GM21367 (cell line): ENCODE measurements around the gene STAG2.

Experiments
- ATAC-seq: cut with Tn5 transposase; IDR thresholded peaks from one replicate; pipeline ENCODE4 v1.9.1; 2021; ENCODE audit not compliant: unreplicated experiment

STAG2 gene

GRCh38 chrX:123973921-123974320 is 12.4 kb downstream of the STAG2 start:
- ATAC-seq, result no peak

DNA sequence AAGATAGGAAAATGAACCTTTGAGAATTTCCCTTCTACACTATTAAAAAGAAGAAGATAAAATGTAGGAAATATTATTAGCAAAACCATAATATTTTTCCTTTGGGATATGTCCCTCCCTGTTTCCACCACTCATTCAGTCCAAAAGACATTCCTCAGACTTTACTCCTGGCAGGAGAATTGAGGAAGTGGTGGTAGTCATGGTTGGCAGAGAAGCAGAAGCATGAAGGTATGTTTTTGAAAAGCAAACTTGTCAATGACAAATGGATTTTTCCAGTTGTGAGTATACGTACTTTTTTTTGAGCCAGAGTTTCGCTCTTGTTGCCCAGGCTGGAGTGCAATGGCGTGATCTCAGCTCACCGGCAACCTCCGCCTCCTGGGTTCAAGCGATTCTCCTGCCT is 13.7 kb downstream of the STAG2 start:
- ATAC-seq, result no peak

DNA sequence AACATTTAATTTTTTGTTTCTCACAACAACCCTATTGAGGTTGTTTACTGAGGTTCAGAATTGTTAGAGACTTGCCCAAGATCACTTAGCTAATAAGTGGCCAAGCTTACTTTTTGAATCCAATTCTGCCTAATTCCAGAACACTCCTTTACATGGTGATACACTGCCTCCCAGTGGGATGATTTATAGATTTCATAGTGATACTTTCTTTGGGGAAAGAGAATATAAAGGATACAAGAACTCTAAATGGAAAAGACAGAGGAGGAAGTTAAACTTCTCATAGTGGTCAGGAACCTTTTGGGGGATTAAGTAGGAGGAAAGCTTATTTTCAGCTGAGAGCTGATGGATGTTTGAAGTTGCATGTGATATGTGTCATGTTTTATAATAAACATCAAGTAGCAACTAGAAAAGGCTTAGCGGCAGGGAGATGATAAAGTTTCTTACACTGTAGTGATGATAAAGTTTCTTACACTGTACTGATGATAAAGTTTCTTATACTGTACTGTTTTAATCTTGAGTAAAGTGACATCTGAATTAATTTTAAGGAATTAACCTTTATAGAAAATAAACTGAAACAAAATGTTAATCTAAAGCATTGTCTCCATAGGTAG is 15.3 kb downstream of the STAG2 start:
- no peak for ATAC-seq

DNA sequence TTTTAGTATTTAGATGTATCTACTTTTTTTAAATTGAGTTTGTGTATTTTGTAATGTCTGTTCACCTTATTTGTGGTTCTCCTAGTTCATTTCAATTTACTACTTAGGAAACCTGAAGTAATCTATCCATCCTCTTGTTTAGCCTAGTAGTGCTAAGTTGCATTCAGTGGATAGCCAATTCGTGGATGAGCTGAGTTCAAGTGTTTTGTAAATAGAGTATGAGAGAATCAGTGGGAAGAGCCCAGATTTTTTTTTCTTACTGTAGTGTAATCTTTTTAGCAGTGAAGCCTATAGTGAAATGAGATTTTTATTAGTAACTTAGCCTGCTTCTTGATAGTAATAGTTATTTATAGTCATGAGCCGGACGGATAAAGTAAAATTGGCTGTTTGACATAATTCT is 21.7 kb downstream of the STAG2 start:
- ATAC-seq, result no peak

DNA sequence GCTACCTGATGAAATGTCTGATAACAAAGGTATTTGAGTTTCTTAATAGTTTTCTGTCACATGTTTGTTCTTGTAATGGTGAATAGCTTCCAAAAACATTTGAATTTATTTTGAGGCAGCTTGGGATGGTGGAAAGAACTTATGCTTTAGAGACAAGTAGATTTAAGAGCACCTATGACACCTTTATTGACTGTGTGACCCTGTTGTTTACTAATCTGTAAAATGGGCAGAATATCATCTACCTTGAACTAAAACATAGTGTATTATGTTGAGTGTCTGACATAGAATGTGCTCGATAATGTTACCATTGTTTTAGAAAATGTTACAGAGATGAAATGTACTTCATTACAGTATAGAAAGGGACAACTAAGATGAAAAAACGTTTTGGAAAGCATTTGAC is 24.9 kb downstream of the STAG2 start:
- no peak for ATAC-seq

- no peak for ATAC-seq
Measured at GRCh38 chrX:123988423-123989111, 27.1 kb downstream of the STAG2 start.

GRCh38 chrX:123989235-123989634 is 27.7 kb downstream of the STAG2 start:
- ATAC-seq, result no peak

DNA sequence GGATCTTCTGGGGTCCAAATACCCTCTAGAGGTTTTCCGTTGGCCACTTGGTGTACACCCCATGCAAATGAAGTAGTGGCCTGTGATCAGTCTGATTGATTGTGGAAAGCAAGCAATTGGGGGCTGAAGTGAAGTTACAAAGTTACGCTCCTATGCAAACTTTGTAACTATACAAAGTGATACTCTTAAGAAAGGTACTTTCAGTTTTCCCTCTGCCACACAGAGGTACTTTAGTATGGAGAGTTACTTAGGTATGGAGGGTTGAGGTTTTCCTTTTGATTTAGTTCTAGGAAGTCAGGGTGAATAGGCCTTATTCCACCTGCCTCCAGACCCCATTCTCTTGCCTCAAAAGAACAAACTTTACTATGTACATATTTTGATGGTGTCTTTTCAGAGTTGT is 28.7 kb downstream of the STAG2 start:
- peak; percentile 51 for ATAC-seq

DNA sequence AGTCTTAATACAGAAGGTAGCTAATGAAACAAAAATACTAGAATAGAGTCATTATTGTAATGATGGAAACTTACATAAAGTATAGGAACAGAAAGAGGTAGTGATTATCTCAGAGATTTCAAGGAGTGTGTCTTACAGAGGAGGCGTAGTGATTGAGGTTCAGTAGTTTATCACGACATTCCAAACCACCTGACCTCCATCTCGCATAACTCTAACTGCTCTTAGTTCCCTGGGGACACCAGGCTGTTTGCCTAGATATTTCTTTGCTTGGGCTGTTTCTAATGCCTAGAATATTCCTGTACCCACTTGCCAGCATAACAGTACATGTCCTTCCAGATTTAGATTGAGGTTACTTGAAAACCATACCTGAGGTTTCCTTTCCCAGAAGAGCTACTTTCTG is 29.1 kb downstream of the STAG2 start:
- ATAC-seq, result peak; percentile 40

GRCh38 chrX:123993326-123993725 is 31.8 kb downstream of the STAG2 start:
- no peak for ATAC-seq

GRCh38 chrX:123993904-123994635 is 32.6 kb downstream of the STAG2 start:
- no peak for ATAC-seq

DNA sequence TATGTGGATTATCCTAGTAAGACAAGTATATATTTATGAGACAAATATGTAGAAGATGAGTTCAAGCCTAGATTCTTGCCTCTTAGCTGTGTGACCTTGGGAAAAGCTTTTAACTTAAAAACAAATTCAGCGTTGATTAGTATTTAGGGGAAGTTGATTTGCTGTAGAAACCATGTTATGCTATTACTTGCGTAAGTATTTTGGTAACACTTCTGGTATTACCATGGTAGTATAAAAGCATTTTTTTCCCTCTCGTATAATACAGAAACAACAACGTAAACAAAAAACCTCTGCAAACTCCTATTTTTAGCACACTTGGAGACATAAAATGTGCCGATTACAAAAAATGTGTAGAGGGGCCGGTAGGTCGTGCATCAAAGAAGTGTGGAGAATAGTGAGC is 33.2 kb downstream of the STAG2 start:
- ATAC-seq, result no peak

- ATAC-seq, result no peak
Measured at GRCh38 chrX:124001581-124001980, 40.1 kb downstream of the STAG2 start.

- ATAC-seq, result no peak
Measured at GRCh38 chrX:124005228-124005627, 43.7 kb downstream of the STAG2 start.

DNA sequence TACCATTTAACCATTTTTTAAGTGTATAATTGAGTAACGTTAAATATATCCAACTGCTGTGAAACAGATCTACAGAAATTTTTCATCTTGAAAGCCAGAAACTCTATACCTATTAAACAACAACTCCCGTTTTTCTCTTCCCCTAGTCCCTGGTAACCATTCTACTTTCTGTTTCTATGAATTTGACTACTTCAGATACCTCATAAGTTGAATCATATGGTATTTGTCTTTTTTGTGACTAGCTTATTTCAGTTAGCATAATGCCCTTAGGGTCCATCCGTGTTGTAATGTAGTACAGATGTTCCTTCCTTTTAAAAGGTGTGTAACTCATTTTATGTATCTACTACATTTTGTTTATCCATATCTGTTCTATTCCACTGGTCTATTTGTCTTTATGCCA is 48.7 kb downstream of the STAG2 start:
- ATAC-seq, result no peak

- ATAC-seq, result no peak
Measured at GRCh38 chrX:124010566-124010965, 49.1 kb downstream of the STAG2 start.

- ATAC-seq, result no peak
Measured at GRCh38 chrX:124015721-124016120, 54.2 kb downstream of the STAG2 start.

DNA sequence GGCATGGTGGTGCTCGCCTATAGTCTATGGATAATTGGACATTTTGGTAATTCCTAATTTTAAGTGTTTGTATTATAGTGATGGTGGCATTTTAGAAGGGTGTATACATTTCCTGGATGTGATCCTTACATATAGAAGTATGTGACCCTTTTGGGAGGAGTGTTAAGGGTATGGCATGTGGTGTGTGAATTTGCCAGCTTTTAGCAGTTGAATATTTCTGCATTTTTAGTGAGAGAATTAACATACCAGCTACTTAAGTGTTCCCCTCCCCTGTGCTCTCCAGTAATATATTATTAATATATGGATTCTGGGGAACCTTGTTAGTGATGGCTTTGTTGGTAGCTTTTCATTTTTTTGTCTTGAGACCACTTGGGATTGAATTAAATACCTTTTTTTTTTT is 55.3 kb downstream of the STAG2 start:
- ATAC-seq, result no peak

- ATAC-seq, result no peak
Measured at GRCh38 chrX:124018023-124018422, 56.5 kb downstream of the STAG2 start.

DNA sequence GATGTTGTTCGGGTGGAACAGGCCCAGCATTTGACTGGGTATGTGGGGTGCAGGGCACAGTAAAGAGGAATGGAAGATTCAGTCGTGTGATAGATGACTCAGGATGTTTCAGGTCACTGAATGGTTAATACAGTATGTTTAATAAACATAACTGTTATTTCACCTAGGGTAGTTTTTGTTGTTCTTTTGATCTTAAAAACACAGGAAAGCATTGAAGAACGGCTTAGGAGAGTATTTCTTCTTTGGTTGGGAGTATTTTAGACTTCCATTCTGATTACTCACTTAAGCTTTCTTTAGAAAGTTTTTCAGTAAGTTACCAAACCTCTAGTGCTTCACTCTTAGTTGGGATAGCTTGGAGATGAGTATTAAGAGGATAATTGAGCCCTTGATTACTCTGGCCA is 62.3 kb downstream of the STAG2 start:
- ATAC-seq, result no peak

DNA sequence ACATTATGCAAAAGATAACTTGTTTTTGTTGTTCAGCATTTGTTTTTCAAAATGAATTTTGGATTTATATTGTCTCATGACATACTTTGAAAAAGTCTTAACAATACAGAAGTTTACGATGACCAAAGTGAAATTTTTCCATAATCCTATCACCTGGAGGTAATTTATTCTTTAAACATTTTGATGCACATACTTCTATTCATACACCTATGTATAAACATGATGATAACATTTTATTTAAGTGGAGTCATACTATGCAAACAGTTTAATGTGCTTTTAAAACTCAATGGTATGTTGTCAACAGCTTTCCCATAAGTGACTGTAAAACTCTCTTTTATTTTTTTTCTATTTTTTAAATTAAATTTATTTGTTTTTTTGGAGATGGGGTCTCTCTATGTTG is 65.0 kb downstream of the STAG2 start:
- ATAC-seq, result no peak

GRCh38 chrX:124028182-124028581 is 66.7 kb downstream of the STAG2 start:
- no peak for ATAC-seq
